Lower leg skin (tissue), 4 donors: ENCODE measurements around the gene MCL1. TPM values are rescaled to one million over a fixed set of nuclear protein-coding genes. Genes with fewer than 3 reads are reported as not detected.
A peak's percentile ranks its signal among the peaks of the same experiment; 100 is the strongest.

Experiments used
- DNase-seq, 2 donors: peaks; one replicate each; pipeline ENCODE4 v3.0.0-alpha.2; 2019; ENCODE audit warnings: low spot score in 2 of 2
- H3K4me3 ChIP-seq: fragments of 200-600 bp; sonication (generic); 2 replicates; pipeline ENCODE4 v1.5.1; 2017; ENCODE audit warnings: mild to moderate bottlenecking, low read depth; ENCODE audit not compliant: poor library complexity, severe bottlenecking
- POLR2A ChIP-seq, 2 donors: fragments of 450-650 bp; IDR thresholded peaks; one replicate each; pipeline ENCODE4 v1.6.1; 2016 to 2017; ENCODE audit warnings: antibody characterized with exemption in 2 of 2, mild to moderate bottlenecking in 1 of 2, moderate library complexity in 1 of 2
- WGBS, 2 donors: methylation state at CpG; one replicate each; pipeline ENCODE4 v1.1.5; 2018; 5-methylcytosine and 5-hydroxymethylcytosine counted together
- intact Hi-C: fragments of 100-400 bp; cut with DNase I; formaldehyde crosslinking; loops from one replicate; pipeline ENCODE4 v1.15.0; 2023; ENCODE audit warnings: low total_unique reads
- total RNA-seq, 4 donors: library from RNA; depleted of rRNA; stranded (reverse); fragments of >200 nt; gene quantifications; one replicate each; pipeline ENCODE4 v1.1.0, GENCODE V29; 2016
- TF ChIP-seq, protein P1 (sequence below), 3 donors: fragments of 450-650 bp; IDR thresholded peaks; one replicate each; pipeline ENCODE4 v1.5.1; 2016; ENCODE audit warnings: antibody characterized with exemption in 3 of 3, mild to moderate bottlenecking in 3 of 3, moderate library complexity in 2 of 3

Gene MCL1
- total RNA-seq, 4 donors from 2014 or later: 282 to 445 (median 360) TPM

DNA sequence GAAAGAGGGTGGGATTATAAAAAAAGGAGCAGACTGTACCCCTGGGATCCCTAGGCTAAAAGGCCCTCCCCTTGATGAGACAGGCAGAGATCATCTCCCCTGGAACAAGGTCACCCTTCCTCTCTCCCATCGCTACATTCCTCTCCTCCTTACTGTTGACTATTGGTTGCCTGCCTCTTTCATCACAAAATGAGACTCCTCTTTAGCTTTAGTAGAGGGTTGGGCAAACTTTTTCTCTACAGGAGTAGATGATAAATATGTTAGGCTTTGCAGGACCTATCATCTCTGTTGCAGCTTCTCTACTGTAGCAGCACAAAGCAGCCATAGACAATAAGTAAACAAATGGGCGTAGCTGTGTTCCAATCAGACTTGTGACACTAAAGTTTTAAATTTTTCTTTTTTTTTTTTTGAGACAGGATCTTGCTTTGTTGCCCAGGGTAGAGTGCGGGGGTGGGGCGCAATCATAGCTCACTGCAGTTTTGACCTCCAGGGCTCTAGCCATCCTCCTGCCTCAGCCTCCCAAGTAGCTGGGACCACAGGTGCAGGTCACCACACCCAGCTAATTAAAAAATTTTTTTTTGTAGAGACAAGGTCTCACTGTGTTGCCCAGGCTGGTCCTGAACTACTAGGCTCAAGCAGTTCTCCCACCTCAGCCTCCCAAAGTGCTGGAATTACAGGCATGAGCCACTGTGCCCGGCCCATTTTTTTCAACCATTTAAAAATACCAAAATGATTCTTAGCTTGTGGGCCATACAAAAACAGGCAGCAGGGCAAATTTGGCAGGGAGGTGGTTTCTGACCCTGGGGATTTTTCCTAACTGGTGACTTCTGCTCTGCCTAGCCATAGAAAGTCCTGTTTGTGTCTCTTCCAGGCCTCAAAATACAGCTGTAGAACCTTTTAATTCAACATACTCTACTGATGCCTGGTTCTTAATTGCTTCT, 15.1 kb downstream of the MCL1 start:
- 52 to 65% methylated on average over 5 of the region's 5 CpGs for WGBS, 2 donors
- intact Hi-C loops: no loop called here

DNA sequence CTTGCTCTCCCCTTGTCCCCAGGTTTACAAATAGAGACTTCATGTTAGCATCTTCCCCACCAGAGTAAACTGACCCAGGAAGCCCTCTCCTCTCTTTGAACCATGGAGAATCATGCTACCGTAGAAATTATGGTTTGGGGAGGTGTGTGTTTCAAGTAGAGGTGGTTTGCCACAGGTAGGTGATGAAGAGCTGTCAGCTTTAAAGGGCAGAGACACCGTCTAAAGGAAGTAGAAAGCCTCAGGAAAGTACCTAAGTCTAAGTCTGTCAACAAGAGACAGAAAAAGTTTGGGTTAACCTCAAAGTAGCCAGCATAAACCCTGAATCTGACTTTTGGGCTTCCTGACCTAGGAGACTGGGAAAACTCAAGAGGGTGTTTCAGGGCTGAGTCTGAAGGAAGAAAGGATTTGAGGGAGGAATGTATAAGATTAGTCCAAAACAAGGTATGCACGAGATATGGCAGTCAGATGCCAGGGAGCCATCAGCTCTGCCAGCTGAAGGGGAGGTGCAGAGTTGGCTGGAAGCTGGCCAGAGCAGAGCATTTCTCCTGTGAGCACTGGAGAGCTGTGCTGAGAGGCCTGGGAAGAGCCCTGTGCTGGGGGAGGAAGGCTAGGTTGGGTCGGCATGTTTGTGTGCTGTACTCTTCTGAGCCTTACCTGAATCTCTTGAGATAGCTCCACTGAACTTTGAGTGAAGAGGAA, 15.9 kb downstream of the MCL1 start:
- 23 to 27% methylated on average over 4 of the region's 4 CpGs for WGBS, 2 donors
- intact Hi-C loops: no loop called here
- peak in 1 of 2 donors; percentile 73 for DNase-seq
- TF ChIP-seq, protein P1, sequence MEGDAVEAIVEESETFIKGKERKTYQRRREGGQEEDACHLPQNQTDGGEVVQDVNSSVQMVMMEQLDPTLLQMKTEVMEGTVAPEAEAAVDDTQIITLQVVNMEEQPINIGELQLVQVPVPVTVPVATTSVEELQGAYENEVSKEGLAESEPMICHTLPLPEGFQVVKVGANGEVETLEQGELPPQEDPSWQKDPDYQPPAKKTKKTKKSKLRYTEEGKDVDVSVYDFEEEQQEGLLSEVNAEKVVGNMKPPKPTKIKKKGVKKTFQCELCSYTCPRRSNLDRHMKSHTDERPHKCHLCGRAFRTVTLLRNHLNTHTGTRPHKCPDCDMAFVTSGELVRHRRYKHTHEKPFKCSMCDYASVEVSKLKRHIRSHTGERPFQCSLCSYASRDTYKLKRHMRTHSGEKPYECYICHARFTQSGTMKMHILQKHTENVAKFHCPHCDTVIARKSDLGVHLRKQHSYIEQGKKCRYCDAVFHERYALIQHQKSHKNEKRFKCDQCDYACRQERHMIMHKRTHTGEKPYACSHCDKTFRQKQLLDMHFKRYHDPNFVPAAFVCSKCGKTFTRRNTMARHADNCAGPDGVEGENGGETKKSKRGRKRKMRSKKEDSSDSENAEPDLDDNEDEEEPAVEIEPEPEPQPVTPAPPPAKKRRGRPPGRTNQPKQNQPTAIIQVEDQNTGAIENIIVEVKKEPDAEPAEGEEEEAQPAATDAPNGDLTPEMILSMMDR (IDR thresholded peaks at IDR 0.05): no peak
- TF ChIP-seq POLR2A (IDR thresholded peaks at IDR 0.05): no peak
- H3K4me3 ChIP-seq: no peak overlapping the region

More for the DNA sequence above, 15.1 kb downstream of the MCL1 start:
- peak in 1 of 2 donors; percentile 39 for DNase-seq
- H3K4me3 ChIP-seq: no peak overlapping the region
- no peak for TF ChIP-seq POLR2A (IDR thresholded peaks at IDR 0.05)
- TF ChIP-seq, protein P1 (IDR thresholded peaks at IDR 0.05): no peak

DNA sequence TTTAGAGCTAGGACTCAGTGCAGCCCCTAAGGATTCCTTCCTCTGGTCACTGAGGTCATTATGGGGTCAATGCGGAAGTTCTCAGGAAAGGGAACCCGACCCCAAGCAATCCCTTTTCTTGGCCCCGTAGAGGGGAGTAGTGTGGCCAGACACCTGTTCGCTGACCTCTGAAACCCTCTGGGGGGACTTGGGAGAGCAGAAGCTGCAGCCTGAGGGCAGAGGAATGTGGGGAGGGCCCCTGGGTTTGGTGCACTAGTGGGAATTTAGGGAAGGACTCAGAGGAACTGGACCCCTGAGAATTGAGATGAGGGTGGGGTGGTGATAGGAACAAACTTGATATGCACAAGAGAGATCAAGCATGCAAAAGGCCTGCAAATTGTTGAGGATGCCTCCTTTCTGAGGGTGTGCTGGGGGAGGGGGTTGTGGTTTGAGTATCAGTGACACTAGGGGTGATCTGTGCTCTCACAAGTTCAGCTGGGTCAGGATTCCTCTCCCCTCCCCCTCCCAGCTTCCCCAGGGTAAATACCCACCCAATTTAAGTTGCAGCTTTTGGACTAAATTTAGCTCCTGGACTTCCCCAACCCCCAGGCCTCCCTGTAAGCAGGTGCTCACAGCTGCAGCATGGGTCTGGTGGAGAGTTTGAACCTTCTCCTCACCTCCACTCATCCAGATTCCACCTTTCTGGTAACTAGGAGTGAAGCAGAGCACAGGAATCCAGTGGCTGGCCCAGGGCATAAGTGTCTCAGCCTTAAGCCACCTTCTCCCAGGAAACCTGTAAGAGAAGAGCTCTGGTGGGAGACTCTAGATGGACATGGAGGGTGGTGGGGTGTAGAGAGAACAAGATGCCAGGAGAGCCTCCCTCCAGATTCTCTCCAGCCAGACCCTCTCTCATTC, 16.7 kb downstream of the MCL1 start:
- TF ChIP-seq, protein P1 (IDR thresholded peaks at IDR 0.05): no peak
- TF ChIP-seq POLR2A (IDR thresholded peaks at IDR 0.05): no peak
- peak in 1 of 2 donors; percentile 52 for DNase-seq
- intact Hi-C loops: no loop called here
- no peak overlapping the region for H3K4me3 ChIP-seq
- 11 to 12% methylated on average over 4 of the region's 4 CpGs for WGBS, 2 donors

DNA sequence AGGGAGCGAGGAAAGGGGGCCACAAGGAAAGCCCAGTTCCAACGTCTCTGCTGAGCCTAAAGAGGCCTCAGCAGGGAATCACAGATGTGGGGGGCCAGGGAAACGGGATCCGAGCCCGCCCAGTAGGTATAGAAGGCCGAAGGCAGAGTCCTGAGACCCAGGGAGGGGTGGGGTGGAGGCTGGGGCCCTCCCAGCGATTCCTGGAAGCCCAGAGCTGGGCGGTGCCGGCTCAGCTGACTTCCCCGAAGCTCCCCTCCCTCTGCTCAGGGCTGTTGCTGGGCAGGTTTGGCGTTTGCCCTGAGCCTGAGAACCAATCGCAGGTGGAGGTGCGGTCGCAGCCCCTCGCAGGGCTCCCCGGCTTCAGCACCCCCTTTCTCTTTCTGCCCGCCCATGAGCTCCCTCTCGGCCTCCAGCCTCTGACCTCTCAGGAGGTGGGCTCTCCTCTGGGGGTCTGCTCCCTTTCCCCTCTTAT, 17.4 kb downstream of the MCL1 start:
- 0% methylated on average over 13 to 14 of the region's 18 CpGs for WGBS, 2 donors
- peak overlapping the region; percentile 39 for H3K4me3 ChIP-seq
- DNase-seq: peak; percentile 95 to 99
- intact Hi-C loops: no loop called here
- TF ChIP-seq, protein P1 (IDR thresholded peaks at IDR 0.05): no peak
- TF ChIP-seq POLR2A (IDR thresholded peaks at IDR 0.05): no peak

DNA sequence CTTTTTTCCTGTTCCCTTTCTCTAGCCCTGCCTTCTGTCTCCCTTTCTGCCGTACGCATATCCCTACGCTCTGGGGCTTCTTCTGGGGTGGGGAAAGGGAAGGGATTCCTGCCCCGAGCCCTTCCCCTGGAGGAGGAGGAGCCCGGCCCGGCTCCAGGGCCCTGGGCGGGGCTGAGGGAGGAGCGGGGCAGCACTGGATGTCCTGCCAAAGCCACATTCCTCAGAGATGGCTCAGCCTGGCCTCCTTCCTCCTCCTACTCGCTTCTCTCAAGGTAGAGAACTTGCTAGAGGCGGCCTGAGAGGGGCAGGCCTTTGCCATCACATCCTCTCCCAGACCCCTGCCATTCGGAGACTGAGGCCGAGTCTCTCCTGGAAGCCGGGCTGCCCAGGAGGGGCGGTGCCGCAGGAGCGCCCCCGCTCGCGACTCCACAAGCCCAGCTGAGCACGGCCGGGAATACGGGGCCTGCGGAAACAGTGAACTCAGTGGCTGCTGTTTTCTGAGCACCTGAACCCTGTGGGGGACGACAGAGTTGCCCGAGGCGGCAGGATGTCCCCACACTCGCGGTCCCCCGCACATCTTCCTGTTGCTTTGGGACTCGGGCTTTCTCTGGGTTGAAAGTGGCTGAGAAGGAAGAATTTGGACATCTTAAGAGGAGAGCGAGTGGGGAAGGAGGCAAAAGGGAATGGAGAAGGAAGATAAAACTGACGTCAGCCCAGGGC, 18.0 kb downstream of the MCL1 start:
- TF ChIP-seq POLR2A (IDR thresholded peaks at IDR 0.05): peak in 1 of 2 donors; percentile 18
- TF ChIP-seq, protein P1 (IDR thresholded peaks at IDR 0.05): no peak
- intact Hi-C loops: no loop called here
- WGBS, 2 donors: 0% methylated on average over 19 to 32 of the region's 32 CpGs
- peak; percentile 95 to 99 for DNase-seq
- H3K4me3 ChIP-seq: peak overlapping the region; percentile 39
